HG03575 (cell line): ENCODE results near the gene KANTR.
A peak's percentile ranks its signal among the peaks of the same experiment; 100 is the strongest.

Experiments
- ATAC-seq: cut with Tn5 transposase; IDR thresholded peaks from one replicate; pipeline ENCODE4 v1.9.1; 2021; ENCODE audit not compliant: unreplicated experiment, insufficient number of reproducible peaks, low FRiP score; ENCODE audit errors: extremely low read depth

The KANTR gene, protein sequence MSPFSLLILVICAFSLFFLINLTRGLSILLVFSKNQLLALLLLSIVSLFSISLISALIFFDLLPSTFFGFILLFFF

DNA sequence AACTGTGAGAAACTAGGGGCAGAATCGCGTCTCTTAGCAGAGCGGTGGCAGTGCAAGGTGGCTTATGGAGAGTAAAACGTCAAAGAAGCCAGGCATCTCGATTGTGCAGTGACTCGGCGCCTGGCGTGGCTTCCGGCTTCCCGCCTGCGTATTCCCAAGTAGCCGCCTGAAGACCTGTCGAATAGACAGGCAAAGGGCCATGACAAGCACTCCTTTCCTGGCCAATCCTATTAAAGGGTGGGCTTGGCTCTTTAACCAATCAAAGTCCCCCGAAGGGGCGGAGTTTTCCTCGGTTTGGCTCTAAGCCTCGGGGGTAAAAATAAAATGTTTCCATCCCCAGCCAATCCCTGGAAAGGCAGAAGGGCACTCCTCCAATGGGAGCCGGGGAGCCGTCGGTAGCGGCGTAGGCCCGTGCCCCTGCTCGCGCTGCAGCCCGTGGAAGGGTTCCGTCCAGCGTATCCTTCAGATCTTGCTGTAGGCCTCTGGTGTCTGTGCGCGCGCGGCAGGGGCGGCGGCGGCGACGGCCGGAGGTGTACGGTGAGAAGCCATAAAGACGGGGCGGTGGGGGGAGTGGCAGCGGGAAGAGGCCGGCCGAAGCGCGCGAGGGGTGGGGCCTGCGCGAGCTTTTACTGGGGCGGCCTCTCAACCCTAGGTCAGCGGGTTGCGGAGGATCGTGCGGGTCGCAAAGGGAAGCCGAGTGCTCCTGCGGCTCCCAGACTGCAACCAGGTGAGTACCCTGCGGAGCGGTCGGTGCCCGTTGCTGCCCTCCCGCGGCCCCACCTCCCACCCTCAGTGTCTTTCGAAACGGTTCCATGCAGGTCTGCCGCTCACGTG is at the start of gene KANTR:
Gene KANTR, plus strand, starts transcription at position 395 of the 834 bp plus-strand sequence. CDS start 30,131 bp downstream, outside the sequence.
- peak; percentile 52 for ATAC-seq

DNA sequence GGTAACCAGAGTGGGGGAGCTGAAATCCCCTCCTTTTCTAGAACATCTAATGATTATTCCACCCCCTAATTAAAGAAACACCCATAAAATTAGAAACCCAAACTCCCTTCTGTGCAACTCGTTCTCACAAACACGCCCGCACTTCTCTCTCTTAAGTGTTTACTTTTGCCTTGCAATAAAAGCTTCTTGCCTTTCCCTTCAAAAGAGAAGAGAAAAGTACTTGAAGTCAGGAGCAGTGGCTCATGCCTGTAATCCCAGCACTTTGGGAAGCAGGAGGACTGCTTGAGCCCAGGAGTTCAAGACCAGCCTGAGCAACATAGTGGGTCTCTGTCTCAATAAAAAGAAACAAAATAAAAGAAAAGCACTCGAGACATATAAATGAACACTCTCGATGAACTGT is 48.9 kb upstream of the KANTR start:
- no peak for ATAC-seq

DNA sequence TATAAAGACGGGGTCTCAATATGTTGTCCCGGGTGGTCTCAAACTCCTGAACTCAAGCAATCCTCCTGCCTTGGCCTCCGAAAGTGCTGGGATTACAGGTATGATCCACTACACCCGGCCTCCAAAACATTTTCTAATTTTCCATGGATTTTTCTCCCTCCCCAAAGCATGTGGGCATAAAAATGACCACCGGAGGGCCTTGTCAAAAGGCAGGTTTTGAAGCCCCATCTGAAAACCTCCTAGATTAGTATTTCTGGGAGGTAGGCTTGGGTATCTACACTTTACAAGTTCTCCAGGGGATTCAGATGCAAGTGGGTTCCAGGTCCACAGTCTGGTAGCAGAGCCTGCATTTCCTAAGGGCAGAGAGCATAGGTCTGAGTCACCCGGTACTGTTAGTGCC is 46.7 kb upstream of the KANTR start:
- no peak for ATAC-seq

GRCh38 chrX:53048169-53049126 is 45.5 kb upstream of the KANTR start, which contains the start of gene GPR173:
GPR173 (plus strand) TSS chrX:53048789; CDS start chrX:53076622, 27,833 bp downstream.
- no peak for ATAC-seq

GRCh38 chrX:53049127-53049517 is 44.8 kb upstream of the KANTR start:
- ATAC-seq: no peak

GRCh38 chrX:53050841-53051240 is 43.1 kb upstream of the KANTR start:
- no peak for ATAC-seq

DNA sequence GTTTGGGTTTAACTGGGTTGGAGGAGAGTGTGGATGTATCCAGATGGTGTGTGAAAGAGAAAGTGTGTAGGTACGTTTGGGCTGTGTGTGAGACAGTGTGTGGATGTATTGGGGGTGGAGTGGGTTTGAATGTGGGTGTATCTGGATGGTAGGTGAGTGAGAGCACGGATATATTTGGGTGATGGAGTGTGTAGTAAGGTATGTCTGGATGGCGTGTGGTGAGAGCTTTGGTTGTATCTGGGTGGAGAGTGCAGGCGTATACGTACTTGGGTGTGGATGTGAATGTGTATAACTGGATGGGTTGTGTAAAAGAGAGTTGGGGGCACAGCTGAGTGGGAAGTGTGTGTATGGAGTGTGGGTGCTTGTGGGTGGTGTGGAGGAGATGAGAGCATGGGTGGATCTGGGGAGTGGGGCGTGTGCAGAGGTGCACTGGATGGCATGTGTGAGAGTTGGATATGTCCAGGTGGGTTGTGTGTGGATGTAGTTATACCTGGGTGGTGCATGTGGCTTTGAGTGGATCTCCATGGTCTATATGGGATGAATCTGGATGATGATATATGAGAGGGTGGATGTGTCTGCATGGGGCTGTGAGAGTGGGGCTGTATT is 38.6 kb upstream of the KANTR start:
- ATAC-seq: no peak

DNA sequence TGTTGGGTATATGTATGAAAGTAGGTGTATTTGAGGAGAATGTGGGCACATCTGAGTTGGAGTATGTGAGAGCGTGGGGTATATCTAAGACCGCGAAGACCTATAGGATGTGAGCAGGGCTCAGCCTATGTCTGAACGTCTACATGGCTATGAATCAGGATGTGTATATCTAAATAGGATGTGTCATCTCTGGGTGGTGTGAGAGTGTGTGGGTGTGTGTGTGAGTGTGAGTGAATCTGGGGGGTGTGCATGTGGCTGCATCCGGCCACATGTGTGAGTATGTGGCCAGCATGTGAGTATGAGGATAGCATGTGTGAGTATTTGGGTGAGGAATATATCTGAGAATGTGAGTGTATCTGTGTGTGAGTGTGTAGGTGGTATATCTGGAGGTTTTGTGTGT is 37.6 kb upstream of the KANTR start:
- no peak for ATAC-seq

DNA sequence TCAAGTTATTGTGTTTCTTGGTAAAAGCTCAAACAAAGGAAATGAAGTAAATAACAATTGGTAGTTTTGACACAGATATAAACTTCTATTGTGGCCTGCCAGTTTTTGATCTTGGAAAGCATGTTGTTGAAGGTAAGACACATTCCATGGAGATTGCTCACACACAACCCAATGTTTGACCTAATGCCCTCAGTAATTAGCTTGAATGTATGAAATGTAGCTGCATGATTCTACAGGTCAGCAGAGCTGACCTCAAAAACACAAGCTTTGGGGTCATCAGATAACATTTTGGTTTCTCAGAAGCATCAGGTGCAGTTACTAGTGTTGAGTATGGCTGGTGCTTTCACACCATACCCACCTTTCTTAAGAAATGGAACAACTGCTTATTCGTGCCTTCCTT is 28.8 kb upstream of the KANTR start:
- ATAC-seq: no peak

DNA sequence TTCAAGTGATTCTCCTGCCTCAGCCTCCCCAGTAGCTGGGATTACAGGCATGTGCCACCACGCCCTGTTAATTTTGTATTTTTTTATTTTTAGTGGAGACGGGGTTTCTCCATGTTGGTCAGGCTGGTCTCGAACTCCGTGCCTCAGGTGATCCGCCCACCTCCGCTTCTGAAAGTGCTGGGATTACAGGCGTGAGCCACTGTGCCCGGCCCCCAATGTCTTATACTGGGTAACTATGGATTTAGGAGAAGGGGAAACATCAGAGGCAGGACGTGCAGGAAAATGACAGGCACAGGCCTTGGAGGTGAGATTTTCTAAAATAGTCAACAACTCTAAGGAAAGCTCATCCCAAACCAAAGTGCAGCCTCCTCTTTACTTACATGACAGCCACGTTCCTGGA is 22.9 kb upstream of the KANTR start:
- ATAC-seq: no peak

DNA sequence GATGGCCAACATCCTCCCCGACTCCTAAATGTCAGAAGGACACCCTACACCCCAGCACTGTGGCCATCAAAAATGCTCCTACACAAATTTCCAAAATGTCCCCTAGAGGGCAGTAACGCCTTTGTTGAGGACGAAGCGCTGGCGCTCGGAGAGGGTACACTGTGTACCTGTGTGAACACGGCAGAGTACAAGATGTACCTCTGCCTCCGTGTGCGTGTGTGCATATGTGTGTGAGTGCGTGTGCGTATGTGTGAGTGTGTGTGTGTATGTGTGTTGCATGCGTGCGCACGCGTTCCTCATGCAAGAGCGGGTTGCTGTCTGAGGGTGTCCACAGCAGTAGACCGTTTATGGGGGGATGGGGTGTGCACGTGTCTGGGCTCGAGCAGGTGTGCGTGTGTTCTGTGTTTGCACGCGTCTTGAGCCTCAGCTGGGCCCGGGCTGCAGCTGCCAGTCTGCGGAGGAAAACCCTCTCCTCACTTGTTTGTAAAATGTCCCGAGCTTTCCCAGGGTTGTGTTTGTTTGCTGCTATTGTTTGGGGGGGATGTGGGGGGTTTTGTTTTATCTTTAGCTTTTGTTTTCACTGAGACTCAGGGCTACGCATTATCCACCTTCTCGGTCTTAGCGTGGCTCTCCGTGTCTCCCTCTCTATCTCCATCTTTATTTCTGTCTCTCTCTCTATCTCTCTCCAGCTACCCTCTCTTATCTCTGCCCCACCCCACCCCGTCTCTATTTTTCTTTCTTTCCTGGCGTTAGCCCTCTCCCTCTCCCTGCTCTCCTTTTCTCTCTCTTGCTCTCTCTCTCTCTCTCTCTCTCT is 22.1 kb upstream of the KANTR start:
- ATAC-seq: no peak

DNA sequence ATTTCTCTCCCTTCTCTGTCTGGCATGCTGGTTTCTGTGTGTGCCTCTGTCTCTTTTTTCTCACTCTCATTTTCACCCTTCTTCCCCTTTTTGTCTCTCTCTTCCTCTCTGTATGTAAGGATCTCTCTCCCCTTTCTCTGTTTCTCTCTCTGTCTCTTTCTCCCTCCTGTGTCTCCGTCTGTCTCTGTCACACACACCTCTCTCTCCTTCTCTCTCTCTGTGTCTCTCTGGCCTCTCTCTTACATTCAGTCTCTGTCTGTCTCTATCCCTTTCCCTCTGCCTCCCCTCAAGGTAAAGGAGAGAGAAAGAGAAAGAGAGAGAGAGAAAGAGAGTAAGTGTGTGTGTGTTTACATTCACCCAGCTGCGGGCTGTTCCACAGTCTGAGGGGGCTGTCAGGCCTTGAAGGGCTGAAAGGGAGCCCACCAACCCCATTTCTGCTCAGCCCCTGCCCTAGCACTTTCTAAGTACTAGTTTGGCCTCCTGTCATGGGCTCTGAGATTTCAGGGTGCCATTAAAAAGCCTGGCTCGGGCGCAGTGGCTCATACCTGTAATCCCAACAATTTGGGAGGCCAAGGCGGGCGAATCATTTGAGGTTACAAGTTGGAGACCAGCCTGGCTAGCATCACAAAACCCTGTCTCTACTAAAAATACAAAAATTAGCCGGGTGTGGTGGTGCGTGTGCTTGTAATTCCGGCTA is 21.4 kb upstream of the KANTR start:
- no peak for ATAC-seq

DNA sequence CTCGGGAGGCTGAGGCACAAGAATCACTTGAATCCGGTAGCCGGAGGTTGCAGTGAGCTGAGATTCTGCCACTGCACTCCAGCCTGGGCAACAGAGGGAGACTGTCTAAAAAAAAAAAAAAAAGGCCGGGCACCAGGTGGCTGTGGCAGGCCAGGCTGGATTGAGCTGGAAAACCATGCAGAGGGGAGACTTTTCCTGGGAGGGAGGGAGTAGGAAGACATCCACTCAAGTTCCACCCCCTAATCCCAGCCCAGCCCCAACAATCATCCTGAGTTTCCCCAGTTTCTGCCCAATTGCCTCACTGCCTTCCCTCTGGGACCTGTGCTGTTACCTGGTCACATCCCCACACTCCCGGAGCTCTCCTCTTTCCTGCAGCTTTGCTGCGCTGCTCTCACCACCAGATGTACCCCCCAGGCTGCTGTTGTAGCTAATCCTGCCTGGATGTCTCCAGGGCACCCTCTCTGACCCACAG is 20.8 kb upstream of the KANTR start:
- ATAC-seq: no peak

DNA sequence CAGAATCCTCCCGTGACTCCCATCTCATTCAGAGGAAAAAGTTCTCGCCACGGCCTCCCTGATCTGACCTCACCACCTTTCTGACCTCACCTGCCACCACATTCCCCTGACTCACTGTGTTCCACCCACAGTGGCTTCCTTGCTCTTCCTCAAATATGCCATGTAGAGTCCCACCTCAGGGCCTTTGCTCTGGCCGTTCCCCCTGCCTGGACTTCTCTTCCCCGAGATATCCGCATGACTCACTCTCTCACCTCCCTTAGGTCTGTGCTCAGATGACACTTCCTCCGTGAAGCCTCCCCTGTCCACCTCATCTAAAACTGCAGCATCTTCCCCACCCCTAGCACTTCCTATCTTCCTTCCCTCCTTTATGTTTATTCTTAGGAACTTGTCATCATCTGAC is 18.9 kb upstream of the KANTR start:
- ATAC-seq: no peak

GRCh38 chrX:53076671-53077070 is 17.3 kb upstream of the KANTR start:
- no peak for ATAC-seq

GRCh38 chrX:53077207-53078197 is 16.4 kb upstream of the KANTR start:
- ATAC-seq: no peak

- no peak for ATAC-seq
Observed at GRCh38 chrX:53078943-53079342, 15.0 kb upstream of the KANTR start.
